H9 (cell line): ENCODE data around the gene HTRA1. TPM values are rescaled to one million over a fixed set of nuclear protein-coding genes. Genes with fewer than 3 reads are reported as not detected.

ENCODE experiments used
- DNase-seq: peaks from one replicate; pipeline ENCODE4 v3.0.0-alpha.2; 2017
- H2AFZ ChIP-seq: one replicate; pipeline ENCODE4 v1.6.1; 2013; ENCODE audit warnings: mild to moderate bottlenecking, low read length, control low read depth, moderate library complexity
- H2AK5ac ChIP-seq: 2 replicates; pipeline ENCODE4 v1.6.1; 2013; ENCODE audit warnings: low read length, control low read depth, mixed read lengths; ENCODE audit not compliant: insufficient read length
- H2BK120ac ChIP-seq: one replicate; pipeline ENCODE4 v1.6.1; 2013; ENCODE audit warnings: low read depth, mild to moderate bottlenecking, low read length, control low read depth, inconsistent platforms; ENCODE audit not compliant: poor library complexity, severe bottlenecking
- H2BK12ac ChIP-seq: 2 replicates; pipeline ENCODE4 v1.6.1; 2013; ENCODE audit warnings: low read length, control low read depth, mixed read lengths, low read depth; ENCODE audit not compliant: insufficient read length
- H2BK15ac ChIP-seq: 2 replicates; pipeline ENCODE4 v1.6.1; 2013; ENCODE audit warnings: low read depth, low read length, control low read depth
- H2BK20ac ChIP-seq: one replicate; pipeline ENCODE4 v1.6.1; 2013; ENCODE audit warnings: low read depth, mild to moderate bottlenecking, low read length, control low read depth, inconsistent platforms; ENCODE audit not compliant: poor library complexity, severe bottlenecking
- H2BK5ac ChIP-seq: 2 replicates; pipeline ENCODE4 v1.6.1; 2013; ENCODE audit warnings: low read length, control low read depth, mixed read lengths; ENCODE audit not compliant: insufficient read length
- H3K14ac ChIP-seq: 2 replicates; pipeline ENCODE4 v1.6.1; 2013; ENCODE audit warnings: low read length, control low read depth; ENCODE audit not compliant: insufficient read depth
- H3K18ac ChIP-seq: 2 replicates; pipeline ENCODE4 v1.6.1; 2013; ENCODE audit warnings: low read depth, mild to moderate bottlenecking, mixed read lengths, low read length, control low read depth; ENCODE audit not compliant: insufficient read length
- H3K23ac ChIP-seq: 2 replicates; pipeline ENCODE4 v1.6.1; 2013; ENCODE audit warnings: low read length, control low read depth, mixed read lengths, low read depth; ENCODE audit not compliant: insufficient read length
- H3K23me2 ChIP-seq: 2 replicates; pipeline ENCODE4 v1.6.1; 2013; ENCODE audit warnings: low read depth, mild to moderate bottlenecking, mixed read lengths, low read length, control low read depth; ENCODE audit not compliant: insufficient read length, poor library complexity, severe bottlenecking
- H3K27ac ChIP-seq: 2 replicates; pipeline ENCODE4 v1.5.1; 2013; ENCODE audit warnings: low read length, control low read depth, mixed read lengths, low read depth; ENCODE audit not compliant: insufficient read length
- H3K27me3 ChIP-seq: 2 replicates; pipeline ENCODE4 v1.6.1; 2013; ENCODE audit warnings: low read length, control low read depth, inconsistent platforms; ENCODE audit not compliant: insufficient read depth
- H3K4ac ChIP-seq: 2 replicates; pipeline ENCODE4 v1.6.1; 2013; ENCODE audit warnings: low read depth, mild to moderate bottlenecking, control low read depth, inconsistent platforms, low read length, moderate library complexity
- H3K4me1 ChIP-seq: 2 replicates; pipeline ENCODE4 v1.6.1; 2013; ENCODE audit warnings: low read length, control low read depth, inconsistent platforms; ENCODE audit not compliant: insufficient read depth
- H3K4me2 ChIP-seq: 2 replicates; pipeline ENCODE4 v1.6.1; 2013; ENCODE audit warnings: low read length, control low read depth, mixed read lengths; ENCODE audit not compliant: insufficient read length, insufficient read depth
- H3K56ac ChIP-seq: 2 replicates; pipeline ENCODE4 v1.6.1; 2013; ENCODE audit warnings: low read depth, mild to moderate bottlenecking, mixed read lengths, low read length, control low read depth; ENCODE audit not compliant: insufficient read length
- H3K79me1 ChIP-seq: 2 replicates; pipeline ENCODE4 v1.6.1; 2013; ENCODE audit warnings: low read depth, mild to moderate bottlenecking, moderate library complexity, low read length, control low read depth, inconsistent platforms; ENCODE audit not compliant: insufficient read depth, poor library complexity, severe bottlenecking
- H3K79me2 ChIP-seq: 2 replicates; pipeline ENCODE4 v1.6.1; 2013; ENCODE audit warnings: low read length, control low read depth, inconsistent platforms; ENCODE audit not compliant: insufficient read depth
- H3K9ac ChIP-seq: 2 replicates; pipeline ENCODE4 v1.6.1; 2013; ENCODE audit warnings: low read length, control low read depth, mixed read lengths; ENCODE audit not compliant: insufficient read length; ENCODE audit errors: extremely low read depth
- H3K9me3 ChIP-seq: one replicate; pipeline ENCODE4 v1.6.1; 2013; ENCODE audit warnings: low read depth, low read length, inconsistent platforms; ENCODE audit not compliant: control insufficient read depth
- H3T11ph ChIP-seq: one replicate; pipeline ENCODE4 v1.6.1; 2013; ENCODE audit warnings: mild to moderate bottlenecking, low read length, control low read depth, inconsistent platforms
- H4K20me1 ChIP-seq: one replicate; pipeline ENCODE4 v1.6.1; 2013; ENCODE audit not compliant: control insufficient read depth, insufficient read length, insufficient read depth
- H4K5ac ChIP-seq: 2 replicates; pipeline ENCODE4 v1.6.1; 2013; ENCODE audit warnings: low read depth, mild to moderate bottlenecking, mixed read lengths, low read length, control low read depth; ENCODE audit not compliant: insufficient read length
- H4K8ac ChIP-seq: replicated peaks from 2 replicates; pipeline ENCODE4 v1.6.1; 2013; ENCODE audit warnings: low read length, control low read depth, mixed read lengths, low read depth; ENCODE audit not compliant: insufficient read length
- H4K91ac ChIP-seq: 2 replicates; pipeline ENCODE4 v1.6.1; 2013; ENCODE audit warnings: low read depth, mild to moderate bottlenecking, moderate library complexity, mixed read lengths, low read length, control low read depth; ENCODE audit not compliant: insufficient read length
- H3K27ac Mint-ChIP-seq, 3 experiments: 2 replicates in 2 of 3; 3 replicates in 1 of 3; pipeline ENCODE4 v1.8.0; 2020 to 2021; ENCODE audit warnings: mixed read lengths in 3 of 3, mild to moderate bottlenecking in 1 of 3, moderate library complexity in 1 of 3
- H3K27me3 Mint-ChIP-seq: 2 replicates; pipeline ENCODE4 v1.8.0; 2021; ENCODE audit warnings: low read depth, mild to moderate bottlenecking, moderate library complexity, mixed read lengths
- H3K36me3 Mint-ChIP-seq, 3 experiments: 2 replicates in 2 of 3; 3 replicates in 1 of 3; pipeline ENCODE4 v1.8.0; 2020 to 2021; ENCODE audit warnings: low read depth in 3 of 3, mixed read lengths in 3 of 3; ENCODE audit not compliant: insufficient read depth in 1 of 3
- H3K4me1 Mint-ChIP-seq, 2 experiments: 2 replicates each; pipeline ENCODE4 v1.8.0; 2020; ENCODE audit warnings: mixed read lengths in 2 of 2
- H3K4me3 Mint-ChIP-seq, 2 experiments: 2 replicates in 1 of 2; 3 replicates in 1 of 2; pipeline ENCODE4 v1.8.0; 2020 to 2021; ENCODE audit warnings: mild to moderate bottlenecking in 2 of 2, mixed read lengths in 2 of 2, moderate library complexity in 1 of 2
- H3K9me3 Mint-ChIP-seq, 2 experiments: 2 replicates in 1 of 2; 3 replicates in 1 of 2; pipeline ENCODE4 v1.8.0; 2020; ENCODE audit warnings: mild to moderate bottlenecking in 2 of 2, mixed read lengths in 2 of 2, moderate library complexity in 1 of 2
- total RNA-seq: library from RNA; stranded (reverse); gene quantifications from 2 replicates; pipeline ENCODE4 v1.2.1, GENCODE V29; 2021
- TF ChIP-seq, protein P1 (sequence below): fragments of 200-600 bp; sonication (generic); conservative IDR thresholded peaks from 3 replicates; pipeline ENCODE4 v1.8.0; 2021; ENCODE audit warnings: antibody characterized with exemption, mild to moderate bottlenecking

Gene HTRA1
- total RNA-seq, 1 experiment from 2014 or later = 11.1 TPM

DNA sequence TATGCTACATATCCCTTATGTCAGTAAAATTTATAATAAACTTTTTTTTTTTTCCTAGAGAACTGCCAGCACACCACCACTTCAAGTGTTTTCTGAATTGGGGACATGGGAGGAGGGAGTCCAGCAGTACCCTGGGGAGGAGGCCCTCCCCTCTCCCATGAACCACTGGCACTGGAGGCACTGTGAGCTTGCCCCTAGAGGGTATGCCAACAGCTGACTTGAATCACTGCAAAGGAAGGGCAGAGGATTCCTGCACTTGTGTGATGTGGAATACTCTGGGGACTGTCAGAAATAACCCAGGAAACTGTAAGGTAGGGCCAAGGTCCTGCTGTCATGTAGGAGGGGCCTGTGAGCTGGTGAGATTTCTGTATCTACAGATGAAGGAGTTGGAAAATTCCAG lies 15.4 kb upstream of the HTRA1 start:
- H3K27ac ChIP-seq = no peak overlapping the region
- H3K4ac ChIP-seq = no peak overlapping the region
- H3K9ac ChIP-seq = no peak overlapping the region
- no peaks in the 10 kb centered on the region for H3K27me3 ChIP-seq
- no peaks in the 10 kb centered on the region for H3K23me2 ChIP-seq
- no peak overlapping the region for H2AFZ ChIP-seq
- no peak overlapping the region for H3K4me2 ChIP-seq
- H3K4me1 ChIP-seq = no peaks in the 10 kb centered on the region
- H3K18ac ChIP-seq = no peak overlapping the region
- no peak overlapping the region for H4K91ac ChIP-seq
- H3K56ac ChIP-seq = no peak overlapping the region
- no peak overlapping the region for H2AK5ac ChIP-seq
- no peak overlapping the region for H3K14ac ChIP-seq
- no peak overlapping the region for H2BK5ac ChIP-seq
- H4K5ac ChIP-seq = no peak overlapping the region
- H3K9me3 Mint-ChIP-seq = peaks cover 14 to 20% of the 10 kb centered on the region in 2 experiments
- TF ChIP-seq, protein P1, sequence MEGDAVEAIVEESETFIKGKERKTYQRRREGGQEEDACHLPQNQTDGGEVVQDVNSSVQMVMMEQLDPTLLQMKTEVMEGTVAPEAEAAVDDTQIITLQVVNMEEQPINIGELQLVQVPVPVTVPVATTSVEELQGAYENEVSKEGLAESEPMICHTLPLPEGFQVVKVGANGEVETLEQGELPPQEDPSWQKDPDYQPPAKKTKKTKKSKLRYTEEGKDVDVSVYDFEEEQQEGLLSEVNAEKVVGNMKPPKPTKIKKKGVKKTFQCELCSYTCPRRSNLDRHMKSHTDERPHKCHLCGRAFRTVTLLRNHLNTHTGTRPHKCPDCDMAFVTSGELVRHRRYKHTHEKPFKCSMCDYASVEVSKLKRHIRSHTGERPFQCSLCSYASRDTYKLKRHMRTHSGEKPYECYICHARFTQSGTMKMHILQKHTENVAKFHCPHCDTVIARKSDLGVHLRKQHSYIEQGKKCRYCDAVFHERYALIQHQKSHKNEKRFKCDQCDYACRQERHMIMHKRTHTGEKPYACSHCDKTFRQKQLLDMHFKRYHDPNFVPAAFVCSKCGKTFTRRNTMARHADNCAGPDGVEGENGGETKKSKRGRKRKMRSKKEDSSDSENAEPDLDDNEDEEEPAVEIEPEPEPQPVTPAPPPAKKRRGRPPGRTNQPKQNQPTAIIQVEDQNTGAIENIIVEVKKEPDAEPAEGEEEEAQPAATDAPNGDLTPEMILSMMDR = no peak
- H3K4me1 Mint-ChIP-seq = peaks cover 0 to 9% of the 10 kb centered on the region in 2 experiments; a peak in 3 of 4 replicates
- no peaks in the 10 kb centered on the region for H4K20me1 ChIP-seq
- no peak overlapping the region for H4K8ac ChIP-seq
- H3K27me3 Mint-ChIP-seq = peaks cover 6% of the 10 kb centered on the region
- H2BK120ac ChIP-seq = no peak overlapping the region
- peaks cover 2 to 6% (median 3%) of the 10 kb centered on the region in 3 experiments; a peak in 5 of 7 replicates for H3K36me3 Mint-ChIP-seq
- no peak overlapping the region for H2BK15ac ChIP-seq
- H3K27ac Mint-ChIP-seq = no peak overlapping the region
- no peak for DNase-seq
- H2BK20ac ChIP-seq = no peak overlapping the region
- H3T11ph ChIP-seq = no peak overlapping the region
- no peak overlapping the region for H3K4me3 Mint-ChIP-seq
- H3K79me2 ChIP-seq = no peaks in the 10 kb centered on the region
- no peak overlapping the region for H2BK12ac ChIP-seq
- no peaks in the 10 kb centered on the region for H3K9me3 ChIP-seq
- no peak overlapping the region for H3K23ac ChIP-seq
- H3K79me1 ChIP-seq = no peaks in the 10 kb centered on the region
